K562 (cell line): ENCODE measurements around the gene HOXA7. TPM values are rescaled to one million over a fixed set of nuclear protein-coding genes. Genes with fewer than 3 reads are reported as not detected.

ENCODE experiments used
- ATAC-seq: fragments of 200-7000 bp; cut with Tn5 transposase; 3 replicates; pipeline ENCODE4 v1.9.1; 2020; ENCODE audit warnings: moderate library complexity
- BruUV-seq: library from RNA; stranded (reverse); fragments of 400-500 nt; replicated peaks from 2 replicates; lab custom pipeline; 2021; lab: Mats Ljungman, UMichigan
- CTCF ChIA-PET: fragments of 300-600 bp; formaldehyde crosslinking; extraction: SDS; loops from one replicate; lab custom pipeline; 2021; ENCODE audit warnings: low intra/inter-chr PET ratio; lab: Yijun Ruan, JAX
- POLR2A ChIA-PET: fragments of 300-600, 350-650 bp; sonication (Branson Sonifier 250); formaldehyde crosslinking; extraction: SDS; loops from one replicate; lab custom pipeline; 2021; ENCODE audit warnings: antibody characterized with exemption, inconsistent platforms; lab: Yijun Ruan, JAX
- DNase-seq, 4 experiments: peaks; one replicate each; pipeline versions ENCODE4 v3.0.0 to v3.0.0-alpha.2; 2011 to 2018; ENCODE audit warnings: low spot score in 3 of 4, mixed read lengths in 3 of 4; ENCODE audit errors: extremely low read depth in 1 of 4
- FAIRE-seq: peaks from 2 replicates; lab custom pipeline; 2011; peaks lifted over from hg19 to GRCh38; lab: Jason Lieb, UNC
- H2AFZ ChIP-seq: 2 replicates; pipeline ENCODE4 v1.6.0; 2011; ENCODE audit warnings: low read depth, low read length, control low read depth, inconsistent platforms
- H3K27ac ChIP-seq: fragments of 200-600 bp; 3 replicates; pipeline ENCODE4 v1.8.0; 2011; ENCODE audit warnings: low read depth, mild to moderate bottlenecking, control low read depth, inconsistent platforms, low read length, moderate library complexity, mixed read lengths; ENCODE audit errors: extremely low read depth
- H3K27me3 ChIP-seq, 2 experiments: fragments of 300-600 bp in 1 of 2; 2 replicates in 1 of 2; 3 replicates in 1 of 2; pipeline versions ENCODE4 v1.6.0 to v1.8.0; 2011; ENCODE audit warnings: inconsistent platforms in 2 of 2, low read length in 2 of 2, mild to moderate bottlenecking in 1 of 2, mixed read lengths in 1 of 2, moderate library complexity in 1 of 2; ENCODE audit not compliant: control insufficient read depth in 2 of 2, insufficient read depth in 2 of 2
- H3K36me3 ChIP-seq: fragments of 300-600 bp; 3 replicates; pipeline ENCODE4 v1.8.0; 2011; ENCODE audit warnings: mild to moderate bottlenecking, low read length, inconsistent platforms; ENCODE audit not compliant: control insufficient read depth, insufficient read depth
- H3K4me1 ChIP-seq, 2 experiments: fragments of 200-600 bp in 1 of 2; replicated peaks in 1 of 2; 2 replicates in 1 of 2; 3 replicates in 1 of 2; pipeline versions ENCODE4 v1.5.1 to v1.8.0; 2011; ENCODE audit warnings: inconsistent platforms in 2 of 2, low read length in 2 of 2, mild to moderate bottlenecking in 1 of 2, mixed read lengths in 1 of 2, moderate library complexity in 1 of 2; ENCODE audit not compliant: control insufficient read depth in 2 of 2, insufficient read depth in 2 of 2
- H3K4me2 ChIP-seq: 2 replicates; pipeline ENCODE4 v1.6.1; 2011; ENCODE audit warnings: low read length, control low read depth, inconsistent platforms, mixed read lengths; ENCODE audit not compliant: insufficient read depth
- H3K4me3 ChIP-seq: fragments of 200-600 bp; sonication (generic), shearing (Covaris generic); 2 replicates; pipeline ENCODE4 v1.5.1; 2016; ENCODE audit warnings: control low read depth, inconsistent platforms
- H3K79me2 ChIP-seq: fragments of 200-600 bp; 3 replicates; pipeline ENCODE4 v1.8.0; 2011; ENCODE audit warnings: low read length, inconsistent platforms; ENCODE audit not compliant: control insufficient read depth, insufficient read depth
- H3K9ac ChIP-seq, 2 experiments: 2 replicates each; pipeline versions ENCODE4 v1.6.0 to v1.6.1; 2011; ENCODE audit warnings: low read depth in 2 of 2, low read length in 2 of 2, control low read depth in 1 of 2, inconsistent platforms in 1 of 2, mild to moderate bottlenecking in 1 of 2, mixed read lengths in 1 of 2; ENCODE audit not compliant: insufficient read depth in 1 of 2
- H3K9me1 ChIP-seq: one replicate; pipeline ENCODE4 v1.6.0; 2011; ENCODE audit warnings: inconsistent platforms, mild to moderate bottlenecking, low read length, moderate library complexity; ENCODE audit not compliant: control insufficient read depth, insufficient read depth
- H3K9me3 ChIP-seq: replicated peaks from 2 replicates; pipeline ENCODE4 v1.5.1; 2011; ENCODE audit warnings: low read depth, low read length, inconsistent platforms; ENCODE audit not compliant: control insufficient read depth, insufficient read depth
- H4K20me1 ChIP-seq: replicated peaks from 2 replicates; pipeline ENCODE4 v1.6.1; 2011; ENCODE audit warnings: low read length, inconsistent platforms, mixed read lengths; ENCODE audit not compliant: control insufficient read depth, insufficient read depth
- AFF4 ChIP-seq: sonication (generic); formaldehyde crosslinking; IDR thresholded peaks from 2 replicates; pipeline ENCODE4 v1.8.0; 2023; ENCODE audit warnings: mild to moderate bottlenecking, missing genetic modification reagents
- CBX2 ChIP-seq: fragments of 200-600 bp; sonication (generic); IDR thresholded peaks from one replicate; pipeline ENCODE4 v1.6.1; 2012; ENCODE audit warnings: mild to moderate bottlenecking, low read length, inconsistent platforms; ENCODE audit not compliant: insufficient read depth, poor library complexity, severe bottlenecking
- CHAMP1 ChIP-seq: fragments of 450-650 bp; IDR thresholded peaks from 2 replicates; pipeline ENCODE4 v1.6.1; 2016; ENCODE audit warnings: mild to moderate bottlenecking
- EGR1 ChIP-seq: fragments of 450-650 bp; conservative IDR thresholded peaks from 2 replicates; pipeline ENCODE4 v1.6.1; 2017; ENCODE audit warnings: mild to moderate bottlenecking
- FOXO4 ChIP-seq: fragments of 450-650 bp; formaldehyde crosslinking; IDR thresholded peaks from 2 replicates; pipeline ENCODE4 v1.4.0; 2020; ENCODE audit warnings: mild to moderate bottlenecking, moderate library complexity
- MBD2 ChIP-seq: sonication (generic); IDR thresholded peaks from 2 replicates; pipeline ENCODE4 v1.6.1; 2016; ENCODE audit warnings: low read depth, borderline replicate concordance
- NONO ChIP-seq, 2 experiments: fragments of 200-400 bp in 1 of 2; fragments of 450-650 bp in 1 of 2; formaldehyde crosslinking in 1 of 2; IDR thresholded peaks; 2 replicates each; pipeline ENCODE4 v1.6.1; 2017; ENCODE audit warnings: low read depth in 2 of 2, mild to moderate bottlenecking in 2 of 2, moderate library complexity in 2 of 2, low read length in 1 of 2
- SIN3A ChIP-seq, 2 experiments: fragments of 150-350 bp in 1 of 2; IDR thresholded peaks; 2 replicates each; pipeline ENCODE4 v1.6.1; 2011 to 2016; ENCODE audit warnings: borderline replicate concordance in 2 of 2, low read depth in 2 of 2, low read length in 2 of 2, mild to moderate bottlenecking in 2 of 2, moderate library complexity in 2 of 2; ENCODE audit not compliant: control insufficient read depth in 1 of 2
- SOX6 ChIP-seq: fragments of 450-650 bp; IDR thresholded peaks from 2 replicates; pipeline ENCODE4 v1.6.1; 2014; ENCODE audit warnings: mild to moderate bottlenecking
- ZFX ChIP-seq: sonication (generic); formaldehyde crosslinking; IDR thresholded peaks from 2 replicates; pipeline ENCODE4 v1.8.0; 2022; ENCODE audit warnings: mild to moderate bottlenecking, missing genetic modification reagents, moderate library complexity
- ZNF165 ChIP-seq: fragments of 250-450 bp; sonication (Bioruptor Pico); IDR thresholded peaks from 2 replicates; pipeline ENCODE4 v1.4.0; 2020; ENCODE audit warnings: borderline replicate concordance
- ZNF76 ChIP-seq: fragments of 250-450 bp; sonication (Bioruptor Pico); IDR thresholded peaks from 2 replicates; pipeline ENCODE4 v1.4.0; 2020; ENCODE audit warnings: mild to moderate bottlenecking, moderate library complexity, borderline replicate concordance
- WGBS: fragments of 100-300 bp; shearing (Covaris generic); methylation state at CpG from one replicate; pipeline ENCODE4 v1.1.6; 2016; ENCODE audit warnings: low coverage, mixed read lengths; ENCODE audit not compliant: insufficient coverage; ENCODE audit errors: missing lambda C conversion rate; 5-methylcytosine and 5-hydroxymethylcytosine counted together
- in situ Hi-C: fragments of 300-500 bp; cut with MboI; formaldehyde crosslinking; loops from 4 replicates; pipeline ENCODE4 v1.15.0; 2018; ENCODE audit warnings: inconsistent platforms, mixed read lengths
- intact Hi-C: fragments of 100-400 bp; cut with micrococcal nuclease; formaldehyde crosslinking; loops from 2 replicates; pipeline ENCODE4 v1.14.2; 2022
- polyA plus RNA-seq, 8 experiments: library from polyadenylated mRNA; depleted of rRNA in 4 of 8; stranded (reverse) in 5 of 8; unstranded in 3 of 8; fragments of >200 nt; fragmentation: Nextera tagmentation in 2 of 8; fragmentation: Illumina TruSeq in 1 of 8; extraction: Ambion mirVana in 2 of 8; extraction: Trizol in 1 of 8; gene quantifications; 2 replicates each; pipeline versions ENCODE4 v1.2.1 to v1.2.3, GENCODE V29; 2011 to 2014; ENCODE audit warnings: inconsistent platforms in 1 of 8, missing spikeins in 1 of 8
- total RNA-seq, 7 experiments: library from RNA; depleted of rRNA in 6 of 7; stranded (reverse); fragments of >200 nt in 6 of 7; fragmentation: Illumina TruSeq in 2 of 7; extraction: Trizol in 2 of 7; gene quantifications; 2 replicates each; pipeline versions ENCODE4 v1.2.1 to v1.2.3, GENCODE V29; 2011 to 2021; ENCODE audit warnings: low replicate concordance in 1 of 7

Gene HOXA7
- total and polyA plus RNA-seq, 9 of the 15 experiments (the other 6 are each of a cell fraction or from before 2014, with no cell fraction given) = not detected

GRCh38 chr7:27118580-27118979 is 37.9 kb downstream of the HOXA7 start (continued):
- no peak for TF ChIP-seq AFF4 (CRISPR knock-in tag)

- intact Hi-C loops = no loop called here
- no peak overlapping the region for H3K4me3 ChIP-seq
- no peaks in the 10 kb centered on the region for H3K9me1 ChIP-seq
- no peaks in the 10 kb centered on the region for H3K79me2 ChIP-seq
- H3K27me3 ChIP-seq = peaks cover 44 to 71% of the 10 kb centered on the region in 2 experiments
- no peak overlapping the region for H3K9ac ChIP-seq
- in situ Hi-C loops = no loop called here
- no peak for ATAC-seq
- ChIA-PET CTCF (no interaction called here), POLR2A (no interaction called here)
- DNase-seq = no peak
- H4K20me1 ChIP-seq = peaks cover 5% of the 10 kb centered on the region; the same call in 1 of the 2 replicates
- H3K9me3 ChIP-seq = no peaks in the 10 kb centered on the region
- no peak overlapping the region for H3K27ac ChIP-seq
- no peak overlapping the region for H2AFZ ChIP-seq
- no peaks in the 10 kb centered on the region for H3K36me3 ChIP-seq
- no TSS peak for BruUV-seq
- no peak for FAIRE-seq
- under 1% methylated on average over 18 of the region's 19 CpGs for WGBS
- H3K4me1 ChIP-seq = peaks cover 0 to 16% of the 10 kb centered on the region in 2 experiments; a peak in 2 of 5 replicates
- H3K4me2 ChIP-seq = no peak overlapping the region
- TF ChIP-seq MBD2 (no peak), ZNF76 (no peak), CHAMP1 (no peak), ZFX (CRISPR knock-in tag) (no peak), EGR1 (no peak), CBX2 (no peak), ZNF165 (CRISPR knock-in tag) (no peak), FOXO4 (CRISPR knock-in tag) (no peak), SIN3A (IDR thresholded peaks at IDR 0.05; ENCODE audit: borderline replicate concordance in 2 of 2, control insufficient read depth in 1 of 2, low read depth in 2 of 2, low read length in 2 of 2) (no peak), SOX6 (no peak), NONO (IDR thresholded peaks at IDR 0.05; ENCODE audit: low read depth in 2 of 2, low read length in 1 of 2) (no peak)
Measured at GRCh38 chr7:27117887-27118491, 38.5 kb downstream of the HOXA7 start.
